H1 (cell line): ENCODE results near the gene CDK5RAP3. TPM values are rescaled to one million over a fixed set of nuclear protein-coding genes. Genes with fewer than 3 reads are reported as not detected.

Experiments
- NRF1 ChIP-seq: IDR thresholded peaks from 2 replicates; pipeline ENCODE4 v1.6.1; 2011; ENCODE audit warnings: mild to moderate bottlenecking, low read depth, low read length, improper control_type of control experiment
- RBBP5 ChIP-seq: IDR thresholded peaks from 2 replicates; pipeline ENCODE4 v1.7.1; 2012; ENCODE audit warnings: low read depth, mild to moderate bottlenecking, inconsistent platforms, low read length, moderate library complexity, borderline replicate concordance
- polyA plus RNA-seq, 7 experiments: library from polyadenylated mRNA; depleted of rRNA in 3 of 7; stranded (reverse) in 5 of 7; unstranded in 2 of 7; fragments of >200 nt in 5 of 7; fragments of 200-250 nt in 2 of 7; gene quantifications; 1 replicate in 5 of 7; 2 replicates in 1 of 7; 4 replicates in 1 of 7; pipeline versions ENCODE4 v1.2.1 to v1.2.3, GENCODE V29; 2011 to 2013; ENCODE audit warnings: missing spikeins in 2 of 7, mixed read lengths in 2 of 7
- total RNA-seq: library from RNA; stranded (reverse); fragmentation: NEBNext Ultra II Directional; extraction: Animal tissue kit (Norgen Biotek cat#: 25700); gene quantifications from 2 replicates; pipeline ENCODE4 v1.2.1, GENCODE V29; 2021

CDK5RAP3 gene
- total and polyA plus RNA-seq, 2 of the 8 experiments (the other 6 are each of a cell fraction or from before 2014, with no cell fraction given), result 88.2 to 93.2 TPM

- no peak for TF ChIP-seq NRF1
- no peak for TF ChIP-seq RBBP5
Measured at GRCh38 chr17:47956791-47957590, 13.9 kb upstream of the CDK5RAP3 start (continued).
